ENCODE results near the gene SPATA2L.

SPATA2L gene

DNA sequence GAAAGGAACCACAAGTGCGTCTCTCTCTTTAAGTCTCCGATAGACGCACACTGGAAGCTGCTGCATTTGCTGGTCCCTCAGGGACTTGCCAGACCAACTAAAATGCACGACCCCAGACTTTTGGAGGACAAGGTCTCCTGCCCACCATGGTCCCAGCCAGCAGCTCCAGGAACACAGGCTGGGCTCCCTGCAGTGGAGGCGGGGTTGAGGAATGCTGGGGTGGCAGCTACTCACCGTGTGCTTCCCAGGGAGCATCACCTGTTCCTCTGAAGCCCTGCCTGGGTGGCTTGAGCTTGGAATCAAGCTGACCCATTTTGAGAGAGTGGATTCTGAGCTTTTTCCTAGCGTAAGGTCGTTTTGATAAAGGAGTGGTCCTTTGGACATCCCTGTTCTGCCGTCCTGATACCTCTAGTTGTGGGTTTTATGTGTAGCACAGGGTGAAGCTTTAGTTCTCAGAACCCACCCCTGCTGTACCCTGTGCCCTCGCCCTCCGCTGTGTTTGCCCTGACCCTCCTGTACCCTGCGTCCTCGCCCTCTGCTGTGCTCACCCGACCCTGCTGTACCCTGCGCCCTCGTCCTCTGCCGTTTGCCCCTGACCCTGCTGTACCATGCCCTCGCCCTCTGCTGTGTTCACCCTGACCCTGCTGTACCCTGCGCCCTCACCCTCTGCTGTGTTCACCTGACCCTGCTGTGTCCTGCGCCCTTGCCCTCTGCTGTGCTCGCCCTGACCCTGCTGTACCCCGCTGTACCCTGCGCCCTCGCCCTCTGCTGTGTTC, 30.8 kb upstream of the SPATA2L start:
- Histone ChIP-seq H4K20me1 (ENCODE audit: insufficient read depth, low read length) (peaks cover 62% of the 10 kb centered on the region), H2AFZ (ENCODE audit: low read depth, low read length) (no peak overlapping the region), H3K9me3 (ENCODE audit: insufficient read depth, low read length, severe bottlenecking) (no peaks in the 10 kb centered on the region), H3K27me3 (ENCODE audit: insufficient read depth, low read length, poor library complexity) (no peaks in the 10 kb centered on the region), H3K4me3 (ENCODE audit: low read depth in 1 of 2, low read length in 2 of 2) (no peak overlapping the region), H3K36me3 (ENCODE audit: insufficient read depth, low read length) (peaks cover 90% of the 10 kb centered on the region), H3K4me1 (ENCODE audit: insufficient read depth, low read length) (no peaks in the 10 kb centered on the region), H3K4me2 (ENCODE audit: insufficient read depth, low read length) (no peak overlapping the region), H3K79me2 (ENCODE audit: insufficient read depth, low read length) (peaks cover 39% of the 10 kb centered on the region), H3K9ac (ENCODE audit: low read depth, low read length) (no peak overlapping the region), H3K27ac (ENCODE audit: low read length) (no peak overlapping the region)
- peak; percentile 35 for ATAC-seq (ENCODE audit: insufficient read depth, low read depth)
- DNase-seq, result no peak
- no peak for TF ChIP-seq EZH2 (IDR thresholded peaks at IDR 0.05; ENCODE audit: borderline replicate concordance, low read depth, low read length, severe bottlenecking)
- TF ChIP-seq, protein P1, sequence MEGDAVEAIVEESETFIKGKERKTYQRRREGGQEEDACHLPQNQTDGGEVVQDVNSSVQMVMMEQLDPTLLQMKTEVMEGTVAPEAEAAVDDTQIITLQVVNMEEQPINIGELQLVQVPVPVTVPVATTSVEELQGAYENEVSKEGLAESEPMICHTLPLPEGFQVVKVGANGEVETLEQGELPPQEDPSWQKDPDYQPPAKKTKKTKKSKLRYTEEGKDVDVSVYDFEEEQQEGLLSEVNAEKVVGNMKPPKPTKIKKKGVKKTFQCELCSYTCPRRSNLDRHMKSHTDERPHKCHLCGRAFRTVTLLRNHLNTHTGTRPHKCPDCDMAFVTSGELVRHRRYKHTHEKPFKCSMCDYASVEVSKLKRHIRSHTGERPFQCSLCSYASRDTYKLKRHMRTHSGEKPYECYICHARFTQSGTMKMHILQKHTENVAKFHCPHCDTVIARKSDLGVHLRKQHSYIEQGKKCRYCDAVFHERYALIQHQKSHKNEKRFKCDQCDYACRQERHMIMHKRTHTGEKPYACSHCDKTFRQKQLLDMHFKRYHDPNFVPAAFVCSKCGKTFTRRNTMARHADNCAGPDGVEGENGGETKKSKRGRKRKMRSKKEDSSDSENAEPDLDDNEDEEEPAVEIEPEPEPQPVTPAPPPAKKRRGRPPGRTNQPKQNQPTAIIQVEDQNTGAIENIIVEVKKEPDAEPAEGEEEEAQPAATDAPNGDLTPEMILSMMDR (IDR thresholded peaks at IDR 0.05; ENCODE audit: borderline replicate concordance, extremely low read depth, low read length, poor library complexity, severe bottlenecking), result no peak

DNA sequence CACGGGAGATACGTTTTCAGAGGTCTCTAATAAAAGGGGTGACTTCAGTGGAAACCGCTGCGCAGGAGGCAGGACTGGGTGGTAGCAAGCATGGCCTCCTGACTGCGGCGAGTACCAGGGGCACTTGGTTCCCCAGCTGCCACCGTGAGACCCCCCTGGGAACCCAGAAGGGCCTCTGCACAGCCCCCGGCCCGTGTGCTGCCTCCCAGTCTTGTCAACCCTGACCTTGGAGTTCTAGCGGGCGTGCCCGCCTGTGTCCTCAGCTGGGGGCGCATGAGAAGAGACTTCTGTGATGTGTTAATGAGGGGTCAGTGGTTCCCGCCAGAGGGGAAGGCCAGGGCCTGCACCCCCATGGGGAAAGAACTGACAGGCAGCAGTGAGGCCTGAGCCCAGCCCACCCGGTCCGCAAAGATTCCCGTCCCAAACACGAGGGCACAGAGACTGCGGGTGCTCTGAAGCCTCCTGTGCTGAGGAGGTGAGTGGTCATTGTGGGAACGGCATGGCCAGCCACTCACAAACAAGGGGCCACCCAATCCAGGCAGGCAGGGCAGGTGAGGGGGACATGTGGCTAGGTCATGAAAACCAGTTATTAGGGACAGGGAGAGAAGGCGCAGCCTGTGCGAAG, 29.2 kb upstream of the SPATA2L start:
- Histone ChIP-seq H4K20me1 (ENCODE audit: insufficient read depth, low read length) (peaks cover 57% of the 10 kb centered on the region), H3K4me2 (ENCODE audit: insufficient read depth, low read length) (no peak overlapping the region), H2AFZ (ENCODE audit: low read depth, low read length) (no peak overlapping the region), H3K9me3 (ENCODE audit: insufficient read depth, low read length, severe bottlenecking) (no peaks in the 10 kb centered on the region), H3K4me3 (ENCODE audit: low read depth in 1 of 2, low read length in 2 of 2) (no peak overlapping the region), H3K4me1 (ENCODE audit: insufficient read depth, low read length) (no peaks in the 10 kb centered on the region), H3K79me2 (ENCODE audit: insufficient read depth, low read length) (peaks cover 35% of the 10 kb centered on the region), H3K27ac (ENCODE audit: low read length) (no peak overlapping the region), H3K27me3 (ENCODE audit: insufficient read depth, low read length, poor library complexity) (no peaks in the 10 kb centered on the region), H3K9ac (ENCODE audit: low read depth, low read length) (no peak overlapping the region), H3K36me3 (ENCODE audit: insufficient read depth, low read length) (peaks cover 88% of the 10 kb centered on the region)
- TF ChIP-seq, protein P1 (IDR thresholded peaks at IDR 0.05; ENCODE audit: borderline replicate concordance, extremely low read depth, low read length, poor library complexity, severe bottlenecking), result no peak
- no peak for TF ChIP-seq EZH2 (IDR thresholded peaks at IDR 0.05; ENCODE audit: borderline replicate concordance, low read depth, low read length, severe bottlenecking)
- ATAC-seq (ENCODE audit: insufficient read depth, low read depth), result 0 out of 3 replicates have a peak, but pooled peaks have one; percentile 6
- no peak for DNase-seq

DNA sequence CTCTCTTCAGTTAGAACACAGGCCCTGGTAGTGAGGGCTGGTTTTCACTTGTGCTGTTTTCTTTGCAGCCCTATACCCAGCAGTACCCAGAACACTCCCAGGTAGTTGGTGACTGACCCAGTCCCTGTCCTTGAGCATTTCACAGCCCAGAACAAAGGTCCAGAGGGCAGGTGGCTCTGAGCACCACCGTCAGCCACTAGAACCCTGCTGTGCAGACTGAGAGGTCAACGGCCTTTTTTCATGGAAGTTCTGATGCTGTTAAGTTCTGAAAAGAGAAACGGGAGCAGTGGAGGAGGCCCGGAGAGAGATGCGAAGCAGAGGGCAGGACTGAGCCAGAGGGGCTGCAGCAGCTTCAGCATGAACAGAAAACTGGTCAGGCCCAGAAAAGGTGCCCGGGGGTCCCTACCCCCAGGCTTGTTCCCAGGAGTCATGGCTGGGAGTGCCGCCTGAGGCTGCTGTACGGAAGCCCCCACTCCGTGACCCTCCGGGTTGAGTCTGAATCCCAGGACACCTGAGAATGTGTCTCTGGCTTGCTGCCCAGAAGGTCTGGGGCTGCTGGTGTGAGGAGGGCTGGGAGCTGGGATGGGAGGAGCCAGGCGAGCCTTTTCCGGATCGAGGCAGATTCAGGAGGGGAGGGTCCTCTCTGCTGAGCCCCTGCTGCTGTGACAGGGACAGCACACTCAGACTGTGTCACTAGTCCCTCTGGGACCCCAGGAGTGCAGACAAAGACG, 28.5 kb upstream of the SPATA2L start:
- Histone ChIP-seq H3K9ac (ENCODE audit: low read depth, low read length) (no peak overlapping the region), H3K4me1 (ENCODE audit: insufficient read depth, low read length) (no peaks in the 10 kb centered on the region), H3K9me3 (ENCODE audit: insufficient read depth, low read length, severe bottlenecking) (no peaks in the 10 kb centered on the region), H3K27me3 (ENCODE audit: insufficient read depth, low read length, poor library complexity) (no peaks in the 10 kb centered on the region), H2AFZ (ENCODE audit: low read depth, low read length) (no peak overlapping the region), H3K36me3 (ENCODE audit: insufficient read depth, low read length) (peaks cover 88% of the 10 kb centered on the region), H3K27ac (ENCODE audit: low read length) (no peak overlapping the region), H3K4me2 (ENCODE audit: insufficient read depth, low read length) (no peak overlapping the region), H3K4me3 (ENCODE audit: low read depth in 1 of 2, low read length in 2 of 2) (no peak overlapping the region), H4K20me1 (ENCODE audit: insufficient read depth, low read length) (peaks cover 56% of the 10 kb centered on the region), H3K79me2 (ENCODE audit: insufficient read depth, low read length) (peaks cover 34% of the 10 kb centered on the region)
- DNase-seq (no peak), ATAC-seq (ENCODE audit: insufficient read depth, low read depth) (no peak)
- TF ChIP-seq, protein P1 (IDR thresholded peaks at IDR 0.05; ENCODE audit: borderline replicate concordance, extremely low read depth, low read length, poor library complexity, severe bottlenecking), result no peak
- no peak for TF ChIP-seq EZH2 (IDR thresholded peaks at IDR 0.05; ENCODE audit: borderline replicate concordance, low read depth, low read length, severe bottlenecking)

All from DND-41 (cell line).